ENCODE data around the gene CACNG4.

The CACNG4 gene

GRCh38 chr17:67066717-67067116, 102.2 kb downstream of the CACNG4 start:
- no peak for DNase-seq (ENCODE audit: low spot score)

- DNase-seq (ENCODE audit: low spot score) = no peak
Observed at GRCh38 chr17:67067571-67068482, 103.3 kb downstream of the CACNG4 start.

DNA sequence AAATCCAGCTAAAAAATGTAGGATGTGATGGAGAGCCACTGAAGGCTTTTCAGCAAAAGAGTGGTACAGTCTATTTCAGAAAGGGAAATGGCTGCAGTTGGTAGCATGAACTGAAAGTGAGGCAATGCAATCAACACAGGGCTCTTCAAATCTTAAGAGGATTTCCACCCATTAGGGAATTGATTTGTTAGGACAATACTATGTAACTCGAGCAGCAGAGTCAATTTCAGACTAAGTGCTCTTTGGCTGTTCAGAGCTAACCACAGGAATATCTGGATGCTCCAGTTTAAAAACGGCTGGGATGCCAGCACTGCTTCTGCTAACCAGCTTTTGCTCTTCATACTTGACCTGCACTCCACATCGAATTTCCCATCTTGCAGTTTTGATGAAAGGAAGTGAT, 104.5 kb downstream of the CACNG4 start:
- DNase-seq (ENCODE audit: low spot score) = no peak

DNA sequence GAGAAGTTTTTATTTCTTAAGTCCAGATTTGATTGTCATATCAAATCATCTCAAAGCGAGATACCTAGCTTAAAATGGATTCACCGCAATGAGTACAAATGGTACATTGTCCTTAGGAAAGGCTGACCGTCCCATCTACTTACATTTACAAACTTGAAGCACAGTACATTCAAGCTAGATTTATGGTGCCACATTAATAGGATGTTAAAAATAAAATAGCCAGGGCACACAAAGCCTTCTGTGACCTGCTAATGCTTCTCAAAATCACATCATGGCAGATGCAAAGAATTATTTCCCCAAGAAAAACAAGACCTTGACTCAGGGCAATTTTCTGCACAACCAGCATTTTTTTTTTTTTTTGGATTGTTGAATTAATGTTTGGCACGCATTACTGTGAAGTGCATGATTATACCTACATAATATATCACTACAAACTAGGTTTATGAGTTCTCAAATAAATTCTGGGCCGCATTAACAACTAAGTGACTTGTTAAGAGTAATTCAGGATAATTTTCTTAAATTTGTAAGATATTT, 105.2 kb downstream of the CACNG4 start:
- DNase-seq (ENCODE audit: low spot score) = no peak

DNA sequence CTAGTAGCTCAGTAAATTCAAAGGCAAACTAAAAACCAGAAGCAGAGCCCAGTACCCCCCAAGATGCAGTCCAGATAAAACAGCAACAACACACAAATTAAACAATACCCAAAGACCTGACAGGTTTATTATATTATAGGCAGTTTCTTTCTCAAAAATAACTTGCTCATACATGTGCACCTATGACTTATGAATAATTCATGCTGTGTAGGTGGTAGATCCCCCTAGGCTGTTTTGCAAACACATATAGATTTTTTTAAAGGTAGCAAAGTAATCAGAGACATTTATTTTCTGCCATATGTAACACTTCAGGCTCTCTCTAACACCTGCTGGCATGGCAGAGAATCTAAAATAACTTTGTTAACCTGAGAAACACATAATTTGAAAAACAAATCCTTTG, 107.1 kb downstream of the CACNG4 start:
- no peak for DNase-seq (ENCODE audit: low spot score)

DNA sequence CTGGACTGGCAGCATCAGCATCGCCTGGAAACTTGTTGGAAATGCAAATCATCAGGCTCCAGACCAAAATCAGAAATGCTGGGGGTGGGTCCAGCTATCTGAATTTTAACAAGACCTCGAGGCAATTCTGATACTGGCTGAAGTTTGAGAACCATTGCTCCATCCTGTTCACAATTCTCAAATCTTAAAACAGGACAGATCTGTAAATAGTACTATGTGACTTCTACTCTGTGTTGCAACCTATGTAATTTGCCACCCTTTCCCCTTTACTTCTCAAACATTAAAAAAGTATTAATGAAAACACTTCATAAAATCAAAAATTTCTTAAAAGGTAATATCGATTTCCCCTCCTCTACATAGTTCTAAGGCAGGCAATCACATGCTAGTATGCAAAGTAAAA, 108.4 kb downstream of the CACNG4 start:
- no peak for DNase-seq (ENCODE audit: low spot score)

DNA sequence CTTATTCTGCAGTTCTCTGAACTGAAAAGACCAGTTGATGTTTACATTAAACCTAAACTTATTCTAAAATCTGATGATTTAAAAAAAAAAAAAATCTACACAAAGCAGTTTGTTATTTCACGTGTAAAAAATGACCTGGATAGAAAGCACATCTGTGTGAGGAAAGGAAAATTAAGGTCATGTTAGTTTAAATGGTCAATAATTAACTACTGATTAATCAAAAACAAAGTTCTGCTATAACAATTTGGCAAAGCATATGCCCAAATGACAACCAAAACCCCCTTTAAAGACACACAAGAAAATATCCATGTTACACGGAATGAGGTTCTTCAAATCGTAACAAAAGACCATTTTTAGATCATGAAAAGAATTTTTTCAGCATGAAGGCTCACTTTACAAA, 110.3 kb downstream of the CACNG4 start:
- DNase-seq (ENCODE audit: low spot score) = no peak

DNA sequence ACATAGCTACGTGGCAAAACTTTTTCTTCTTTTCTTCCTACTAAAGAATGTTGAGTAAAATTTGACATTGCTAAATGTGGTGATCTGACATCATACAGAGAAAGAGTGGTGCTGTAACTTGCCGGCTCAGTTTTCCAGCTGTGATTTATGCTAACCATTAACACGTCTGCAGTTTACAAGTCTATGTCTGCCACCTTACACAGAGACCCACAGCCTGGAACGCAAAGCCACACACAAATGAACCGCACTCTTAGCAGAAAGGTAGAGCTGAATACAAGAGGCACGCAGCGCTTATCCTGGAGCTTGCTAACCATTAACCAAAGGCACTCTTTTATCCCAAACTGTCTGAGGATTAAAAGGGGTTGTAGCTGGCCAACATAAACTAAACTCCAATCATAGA, 111.8 kb downstream of the CACNG4 start:
- DNase-seq (ENCODE audit: low spot score) = no peak

GRCh38 chr17:67078292-67078691, 113.8 kb downstream of the CACNG4 start:
- DNase-seq (ENCODE audit: low spot score) = no peak

GRCh38 chr17:67079491-67079890, 115.0 kb downstream of the CACNG4 start:
- DNase-seq (ENCODE audit: low spot score) = no peak

DNA sequence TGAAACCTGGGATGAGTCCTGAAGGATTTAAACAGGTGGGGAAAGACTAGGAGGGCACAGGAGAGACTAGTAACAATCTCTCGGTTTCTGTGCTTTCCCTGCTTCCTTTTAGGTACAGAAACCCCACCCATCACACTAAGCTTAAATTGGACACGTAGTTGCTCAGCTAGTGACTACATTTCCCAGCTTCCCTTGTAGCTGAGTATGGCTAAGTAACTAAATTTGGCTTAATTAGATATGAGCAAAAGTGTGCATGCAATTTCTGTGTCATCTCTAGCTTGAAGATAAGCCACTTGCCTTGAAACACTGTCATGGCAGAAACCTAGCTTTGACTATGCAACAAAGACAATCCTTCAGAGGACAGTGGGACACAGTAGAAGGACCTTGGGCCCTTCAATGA, 116.3 kb downstream of the CACNG4 start:
- no peak for DNase-seq (ENCODE audit: low spot score)

DNA sequence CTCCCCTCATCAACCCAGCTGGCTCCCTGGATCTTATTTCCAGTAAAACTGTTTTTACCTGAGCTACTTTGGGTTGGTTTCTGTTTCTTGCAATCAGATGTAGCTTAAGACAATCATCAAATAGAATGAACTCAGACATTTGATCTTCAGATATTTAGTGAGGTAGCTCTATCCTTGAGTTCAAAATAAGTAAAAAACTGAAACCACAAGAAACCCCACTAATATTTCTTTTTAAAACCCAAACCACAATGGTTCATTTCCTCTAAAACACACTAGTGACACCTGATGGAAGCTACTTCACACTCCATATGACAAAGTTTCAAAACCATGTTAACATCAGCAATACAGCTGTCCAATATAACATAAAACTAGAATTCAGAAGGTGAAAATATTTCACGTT, 117.6 kb downstream of the CACNG4 start:
- no peak for DNase-seq (ENCODE audit: low spot score)

Measured in ecto neural progenitor cell (in vitro differentiated cells).